ENCODE data around the gene PDE1A. TPM values are rescaled to one million over a fixed set of nuclear protein-coding genes. Genes with fewer than 3 reads are reported as not detected.

PDE1A gene
- polyA plus RNA-seq, 1 of the 3 experiments (the other 2 are of a cell fraction), result 0.08 TPM

- TF ChIP-seq NRF1 (IDR thresholded peaks at IDR 0.05; ENCODE audit: low read depth, low read length) (no peak), USF1 (IDR thresholded peaks at IDR 0.05; ENCODE audit: borderline replicate concordance, low read depth) (no peak), CTCF (IDR thresholded peaks at IDR 0.05) (no peak)
Observed at GRCh38 chr2:182404092-182404491, 22.7 kb downstream of the PDE1A start (continued).

GRCh38 chr2:182393270-182393760 is 33.5 kb downstream of the PDE1A start:
- ChIA-PET CTCF (no interaction called here), POLR2A (no interaction called here)
- H3K9ac ChIP-seq, result no peak overlapping the region
- H2AFZ ChIP-seq (ENCODE audit: low read depth), result no peak overlapping the region
- no peaks in the 10 kb centered on the region for H3K79me2 ChIP-seq (ENCODE audit: insufficient read depth)
- TF ChIP-seq, protein P1, sequence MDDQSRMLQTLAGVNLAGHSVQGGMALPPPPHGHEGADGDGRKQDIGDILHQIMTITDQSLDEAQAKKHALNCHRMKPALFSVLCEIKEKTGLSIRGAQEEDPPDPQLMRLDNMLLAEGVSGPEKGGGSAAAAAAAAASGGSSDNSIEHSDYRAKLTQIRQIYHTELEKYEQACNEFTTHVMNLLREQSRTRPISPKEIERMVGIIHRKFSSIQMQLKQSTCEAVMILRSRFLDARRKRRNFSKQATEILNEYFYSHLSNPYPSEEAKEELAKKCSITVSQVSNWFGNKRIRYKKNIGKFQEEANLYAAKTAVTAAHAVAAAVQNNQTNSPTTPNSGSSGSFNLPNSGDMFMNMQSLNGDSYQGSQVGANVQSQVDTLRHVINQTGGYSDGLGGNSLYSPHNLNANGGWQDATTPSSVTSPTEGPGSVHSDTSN (IDR thresholded peaks at IDR 0.05), result no peak
- TF ChIP-seq ZBTB33 (IDR thresholded peaks at IDR 0.05; ENCODE audit: borderline replicate concordance, low read depth), result no peak
- TF ChIP-seq SIN3A (IDR thresholded peaks at IDR 0.05; ENCODE audit: borderline replicate concordance, low read depth, low read length), result no peak
- no peak for TF ChIP-seq USF1 (IDR thresholded peaks at IDR 0.05; ENCODE audit: borderline replicate concordance, low read depth)
- TF ChIP-seq SMC3 (IDR thresholded peaks at IDR 0.05; ENCODE audit: low read depth, low read length), result no peak
- no peak for TF ChIP-seq JUND (IDR thresholded peaks at IDR 0.05)
- no peak for TF ChIP-seq CTCF (IDR thresholded peaks at IDR 0.05)
- TF ChIP-seq, protein P2, sequence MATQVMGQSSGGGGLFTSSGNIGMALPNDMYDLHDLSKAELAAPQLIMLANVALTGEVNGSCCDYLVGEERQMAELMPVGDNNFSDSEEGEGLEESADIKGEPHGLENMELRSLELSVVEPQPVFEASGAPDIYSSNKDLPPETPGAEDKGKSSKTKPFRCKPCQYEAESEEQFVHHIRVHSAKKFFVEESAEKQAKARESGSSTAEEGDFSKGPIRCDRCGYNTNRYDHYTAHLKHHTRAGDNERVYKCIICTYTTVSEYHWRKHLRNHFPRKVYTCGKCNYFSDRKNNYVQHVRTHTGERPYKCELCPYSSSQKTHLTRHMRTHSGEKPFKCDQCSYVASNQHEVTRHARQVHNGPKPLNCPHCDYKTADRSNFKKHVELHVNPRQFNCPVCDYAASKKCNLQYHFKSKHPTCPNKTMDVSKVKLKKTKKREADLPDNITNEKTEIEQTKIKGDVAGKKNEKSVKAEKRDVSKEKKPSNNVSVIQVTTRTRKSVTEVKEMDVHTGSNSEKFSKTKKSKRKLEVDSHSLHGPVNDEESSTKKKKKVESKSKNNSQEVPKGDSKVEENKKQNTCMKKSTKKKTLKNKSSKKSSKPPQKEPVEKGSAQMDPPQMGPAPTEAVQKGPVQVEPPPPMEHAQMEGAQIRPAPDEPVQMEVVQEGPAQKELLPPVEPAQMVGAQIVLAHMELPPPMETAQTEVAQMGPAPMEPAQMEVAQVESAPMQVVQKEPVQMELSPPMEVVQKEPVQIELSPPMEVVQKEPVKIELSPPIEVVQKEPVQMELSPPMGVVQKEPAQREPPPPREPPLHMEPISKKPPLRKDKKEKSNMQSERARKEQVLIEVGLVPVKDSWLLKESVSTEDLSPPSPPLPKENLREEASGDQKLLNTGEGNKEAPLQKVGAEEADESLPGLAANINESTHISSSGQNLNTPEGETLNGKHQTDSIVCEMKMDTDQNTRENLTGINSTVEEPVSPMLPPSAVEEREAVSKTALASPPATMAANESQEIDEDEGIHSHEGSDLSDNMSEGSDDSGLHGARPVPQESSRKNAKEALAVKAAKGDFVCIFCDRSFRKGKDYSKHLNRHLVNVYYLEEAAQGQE (IDR thresholded peaks at IDR 0.05; ENCODE audit: low read depth, low read length), result no peak
- no peak for TF ChIP-seq USF2 (IDR thresholded peaks at IDR 0.05; ENCODE audit: borderline replicate concordance, low read depth, low read length)
- TF ChIP-seq TCF12 (IDR thresholded peaks at IDR 0.05), result no peak
- TF ChIP-seq TEAD4 (IDR thresholded peaks at IDR 0.05; ENCODE audit: borderline replicate concordance, insufficient read depth), result no peak
- TF ChIP-seq MEF2A (IDR thresholded peaks at IDR 0.05; ENCODE audit: borderline replicate concordance, low read depth), result no peak
- H3F3A ChIP-seq (replicated peaks; ENCODE audit: insufficient read depth), result no peaks in the 10 kb centered on the region
- H3K9me2 ChIP-seq, result no peaks in the 10 kb centered on the region; the same call in 1 of the 2 replicates
- H3K4me1 ChIP-seq (ENCODE audit: control insufficient read depth in 1 of 2, insufficient read depth in 2 of 2, low read depth in 1 of 2, low read length in 1 of 2), result no peaks in the 10 kb centered on the region
- no peaks in the 10 kb centered on the region for H3K36me3 ChIP-seq (replicated peaks in 1 of 2; ENCODE audit: control insufficient read depth in 1 of 2, insufficient read depth in 2 of 2, low read length in 1 of 2)
- no peaks in the 10 kb centered on the region for H3K9me3 ChIP-seq
- WGBS (ENCODE audit: low lambda C conversion rate), result 50% methylated on average over 1 of the region's 1 CpG
- no peaks in the 10 kb centered on the region for H4K20me1 ChIP-seq (ENCODE audit: insufficient read depth)
- H3K27ac ChIP-seq (ENCODE audit: low read depth in 2 of 2, low read length in 1 of 2), result no peak overlapping the region
- no peaks in the 10 kb centered on the region for H3K27me3 ChIP-seq (ENCODE audit: insufficient read depth)
- no peak for DNase-seq
- no peak overlapping the region for H3K4me3 ChIP-seq (ENCODE audit: low read depth in 2 of 2, low read length in 1 of 2)
- no peak overlapping the region for H3K4me2 ChIP-seq

All from SK-N-SH (cell line).